Amniotic epithelial cell (primary cell): ENCODE results near the gene P2RY1.

ENCODE experiments used
- DNase-seq: peaks from one replicate; pipeline ENCODE4 v3.0.0-alpha.2; 2010; ENCODE audit warnings: low read depth

Gene P2RY1

GRCh38 chr3:152834776-152835600, at the start of gene P2RY1:
P2RY1 (plus strand) TSS chr3:152835131; CDS start chr3:152835783, 652 bp downstream.
- DNase-seq = peak; percentile 53

GRCh38 chr3:152786977-152787681, 47.8 kb upstream of the P2RY1 start:
- peak; percentile 3 for DNase-seq

- no peak for DNase-seq
Observed at GRCh38 chr3:152790651-152791387, 44.1 kb upstream of the P2RY1 start.

GRCh38 chr3:152793969-152794368, 41.0 kb upstream of the P2RY1 start:
- DNase-seq = no peak

GRCh38 chr3:152797751-152798432, 37.0 kb upstream of the P2RY1 start:
- no peak for DNase-seq

GRCh38 chr3:152811974-152812760, 22.8 kb upstream of the P2RY1 start:
- DNase-seq = no peak

GRCh38 chr3:152817400-152817799, 17.5 kb upstream of the P2RY1 start:
- DNase-seq = no peak

- no peak for DNase-seq
Observed at GRCh38 chr3:152818027-152818426, 16.9 kb upstream of the P2RY1 start.

- peak; percentile 9 for DNase-seq
Observed at GRCh38 chr3:152823173-152823572, 11.8 kb upstream of the P2RY1 start.

- DNase-seq = no peak
Observed at GRCh38 chr3:152823781-152824180, 11.2 kb upstream of the P2RY1 start.

GRCh38 chr3:152825566-152825965, 9.4 kb upstream of the P2RY1 start:
- DNase-seq = no peak

GRCh38 chr3:152826476-152826875, 8.5 kb upstream of the P2RY1 start:
- DNase-seq = no peak

GRCh38 chr3:152827313-152827712, 7.6 kb upstream of the P2RY1 start:
- DNase-seq = no peak

- no peak for DNase-seq
Observed at GRCh38 chr3:152828075-152828840, 6.7 kb upstream of the P2RY1 start.

- DNase-seq = no peak
Observed at GRCh38 chr3:152830245-152830644, 4.7 kb upstream of the P2RY1 start.

- no peak for DNase-seq
Observed at GRCh38 chr3:152832046-152832445, 2.9 kb upstream of the P2RY1 start.

- DNase-seq = no peak
Observed at GRCh38 chr3:152833089-152833488, 1.8 kb upstream of the P2RY1 start.

- no peak for DNase-seq
Observed at GRCh38 chr3:152834191-152834775, 648 bp upstream of the P2RY1 start.

- no peak for DNase-seq
Observed at GRCh38 chr3:152835601-152836102, 721 bp downstream of the P2RY1 start.

GRCh38 chr3:152836269-152836668, 1.3 kb downstream of the P2RY1 start:
- no peak for DNase-seq
